Esophagus squamous epithelium (tissue), 5 donors: ENCODE results near the gene FAM83E. TPM values are rescaled to one million over a fixed set of nuclear protein-coding genes. Genes with fewer than 3 reads are reported as not detected.
A peak's percentile ranks its signal among the peaks of the same experiment; 100 is the strongest.
"Not testable (repeated sequence)": the region's sequence is repeated elsewhere in the genome, so short reads cannot be mapped to it uniquely, and the experiment has no call there.

Experiments
- DNase-seq: peaks from one replicate; lab custom pipeline; 2025; lab: John Stamatoyannopoulos, UW
- H3K27ac ChIP-seq, 4 donors: fragments of 200-600 bp; sonication (generic); one replicate each; pipeline ENCODE4 v1.5.1; 2016 to 2019; ENCODE audit warnings: mild to moderate bottlenecking in 1 of 4
- H3K27me3 ChIP-seq, 4 donors: fragments of 200-600 bp; sonication (generic); 1 replicate in 3 of 4; 2 replicates in 1 of 4; pipeline versions ENCODE4 v1.5.1 to v1.6.0; 2017 to 2021; ENCODE audit warnings: antibody characterized with exemption in 1 of 4
- H3K36me3 ChIP-seq, 3 donors: fragments of 200-600 bp; sonication (generic); one replicate each; pipeline ENCODE4 v1.5.1; 2016 to 2019
- H3K4me1 ChIP-seq, 3 donors: fragments of 200-600 bp; sonication (generic); one replicate each; pipeline ENCODE4 v1.5.1; 2017 to 2019
- H3K4me3 ChIP-seq, 4 donors: fragments of 200-600 bp; sonication (generic); 1 replicate in 3 of 4; 2 replicates in 1 of 4; pipeline ENCODE4 v1.5.1; 2016 to 2019; ENCODE audit warnings: mild to moderate bottlenecking in 2 of 4, moderate library complexity in 1 of 4
- H3K9me3 ChIP-seq, 3 donors: fragments of 200-600 bp; sonication (generic); one replicate each; pipeline ENCODE4 v1.5.1; 2016 to 2019
- CTCF ChIP-seq, 6 experiments: fragments of 450-650 bp in 4 of 6; fragments of 200-600 bp in 2 of 6; sonication (generic) in 2 of 6; IDR thresholded peaks; one replicate each; pipeline ENCODE4 v1.5.1; 2016 to 2019; ENCODE audit warnings: antibody characterized with exemption in 6 of 6, mild to moderate bottlenecking in 4 of 6, moderate library complexity in 4 of 6
- POLR2A ChIP-seq, 4 donors: fragments of 450-650 bp; IDR thresholded peaks; one replicate each; pipeline ENCODE4 v1.6.1; 2017; ENCODE audit warnings: antibody characterized with exemption in 4 of 4, mild to moderate bottlenecking in 4 of 4, moderate library complexity in 3 of 4
- WGBS, 2 donors: methylation state at CpG; one replicate each; pipeline ENCODE4 v1.1.5; 2018; 5-methylcytosine and 5-hydroxymethylcytosine counted together
- intact Hi-C: fragments of 100-400 bp; cut with DNase I; formaldehyde crosslinking; loops from one replicate; pipeline ENCODE4 v1.15.0; 2022
- total RNA-seq, 4 donors: library from RNA; depleted of rRNA; stranded (reverse); fragments of >200 nt; gene quantifications; one replicate each; pipeline ENCODE4 v1.1.0, GENCODE V29; 2016
- donor health status: DM: yes; HTN: yes; CAD: no.

The FAM83E gene
- total RNA-seq, 4 donors from 2014 or later, result 3.1 to 12.3 (median 8.6) TPM

DNA sequence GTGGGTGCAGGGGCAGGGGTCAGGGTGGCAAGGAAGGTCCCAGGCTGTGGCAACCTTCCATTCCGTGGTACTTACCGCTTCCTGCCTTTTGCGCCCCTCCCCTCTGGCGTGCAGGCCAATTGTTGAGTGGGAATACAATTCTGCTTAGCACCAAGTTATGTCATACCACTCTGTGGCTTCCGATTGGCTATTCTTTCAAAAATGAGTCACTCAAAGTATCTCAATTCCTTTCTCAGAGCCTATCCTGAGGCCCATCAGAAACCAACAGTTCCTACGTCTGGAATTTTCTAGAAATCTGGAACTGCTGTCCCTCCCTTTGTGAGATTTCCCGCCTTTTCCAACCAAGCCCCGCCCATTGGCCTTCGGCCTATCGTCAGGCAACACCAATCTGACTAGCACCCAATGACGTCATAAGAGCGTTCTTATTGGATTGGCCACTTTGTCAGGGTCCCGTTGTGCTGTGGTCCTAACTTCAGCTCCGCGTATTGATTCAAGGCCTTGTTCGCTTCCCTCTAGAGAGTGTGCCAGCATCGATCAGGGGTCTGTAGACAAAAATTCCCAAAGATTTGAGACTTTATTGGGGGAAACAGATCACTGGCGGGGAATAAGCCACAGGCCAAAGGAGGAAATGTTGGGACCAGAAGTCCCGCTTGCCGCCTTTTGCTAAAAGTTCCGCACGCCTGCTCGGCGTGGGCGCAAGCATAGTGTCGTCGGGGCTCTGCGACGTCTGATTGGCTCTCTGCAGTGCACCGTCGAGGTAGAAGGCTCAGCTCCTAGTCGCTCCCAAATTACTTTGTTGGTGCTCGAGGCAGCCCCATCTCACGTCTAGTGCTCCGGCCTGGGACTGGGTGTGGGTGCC, 46.2 kb upstream of the FAM83E start:
- Histone ChIP-seq H3K9me3 (no peaks in the 10 kb centered on the region), H3K4me3 (peak overlapping the region in 1 of 4 donors; percentile 40), H3K27me3 (no peaks in the 10 kb centered on the region), H3K36me3 (no peaks in the 10 kb centered on the region), H3K27ac (peak overlapping the region in 3 of 4 donors; percentile 42 to 70 (median 56)), H3K4me1 (peaks cover 0 to 14% (median 11%) of the 10 kb centered on the region in 3 donors)
- DNase-seq, result no peak
- no peak for TF ChIP-seq POLR2A (IDR thresholded peaks at IDR 0.05)
- TF ChIP-seq CTCF (IDR thresholded peaks at IDR 0.05), result no peak
- intact Hi-C loops, result no loop called here
- 41 to 54% methylated on average over 22 to 25 of the region's 35 CpGs for WGBS, 2 donors

DNA sequence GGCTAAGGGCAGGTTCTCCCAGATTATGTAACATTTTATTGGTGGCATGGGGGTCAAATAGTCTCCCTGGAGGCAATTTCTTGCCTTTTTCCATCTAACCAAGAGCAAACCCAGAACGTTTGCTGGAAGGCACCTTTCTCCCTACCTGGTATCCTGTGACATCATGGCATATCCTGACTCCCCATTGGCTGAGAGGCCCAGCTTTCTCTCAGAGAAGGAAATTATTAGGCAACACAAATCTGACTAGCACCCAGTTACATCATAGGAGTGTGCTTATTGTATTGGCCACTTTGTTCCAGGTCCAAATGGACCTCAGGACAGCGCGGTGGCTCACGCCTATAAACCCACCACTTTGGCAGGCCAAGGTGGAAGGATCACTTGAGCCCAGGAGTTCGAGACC, 44.9 kb upstream of the FAM83E start:
- H3K27me3 ChIP-seq, result no peaks in the 10 kb centered on the region
- H3K36me3 ChIP-seq, result no peaks in the 10 kb centered on the region
- H3K4me3 ChIP-seq, result no peak overlapping the region
- intact Hi-C loops, result loop anchor here (10.0 kb wide), 1 partner anchor 115 kb away; no protein-coding TSS in a partner anchor
- H3K4me1 ChIP-seq, result peaks cover 0 to 14% (median 11%) of the 10 kb centered on the region in 3 donors
- no peak for DNase-seq
- TF ChIP-seq CTCF (IDR thresholded peaks at IDR 0.05), result no peak
- no peak for TF ChIP-seq POLR2A (IDR thresholded peaks at IDR 0.05)
- WGBS, 2 donors, result 74% methylated on average over 4 to 5 of the region's 5 CpGs
- H3K9me3 ChIP-seq, result no peaks in the 10 kb centered on the region
- H3K27ac ChIP-seq, result no peak overlapping the region

DNA sequence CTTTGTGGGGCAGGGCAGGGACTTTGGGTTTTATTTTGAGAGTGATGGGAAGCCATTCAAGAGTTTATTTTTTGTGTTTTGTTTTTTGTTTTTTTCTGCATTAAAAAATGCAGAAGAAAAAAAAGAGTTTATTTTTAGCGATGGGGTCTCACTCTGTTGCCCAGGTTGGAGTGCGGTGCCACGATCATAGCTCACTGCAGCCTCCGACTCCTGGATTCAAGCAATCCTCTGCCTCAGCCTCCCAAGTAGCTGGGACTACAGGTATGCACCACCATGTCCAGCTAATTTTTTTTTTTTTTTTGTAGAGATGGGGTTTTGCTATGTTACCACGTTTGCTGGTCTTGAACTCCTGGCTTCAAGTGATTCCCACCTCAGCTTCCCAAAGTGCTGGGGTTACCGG, 43.6 kb upstream of the FAM83E start:
- WGBS, 2 donors, result 88 to 90% methylated on average over 6 of the region's 6 CpGs
- intact Hi-C loops, result loop anchor here (10.0 kb wide), 1 partner anchor 116 kb away; no protein-coding TSS in a partner anchor
- Histone ChIP-seq H3K27ac (no peak overlapping the region), H3K36me3 (no peaks in the 10 kb centered on the region), H3K27me3 (no peaks in the 10 kb centered on the region), H3K4me1 (peaks cover 0 to 14% (median 11%) of the 10 kb centered on the region in 3 donors), H3K4me3 (no peak overlapping the region), H3K9me3 (no peaks in the 10 kb centered on the region)
- no peak for TF ChIP-seq POLR2A (IDR thresholded peaks at IDR 0.05)
- no peak for DNase-seq

- not testable (repeated sequence) for DNase-seq, H3K9me3 ChIP-seq, H3K36me3 ChIP-seq, H3K27me3 ChIP-seq, H3K4me3 ChIP-seq, H3K27ac ChIP-seq
- peaks cover 0 to 14% (median 11%) of the 10 kb centered on the region in 3 donors for H3K4me1 ChIP-seq
- intact Hi-C loops, result loop anchor here (10.0 kb wide), 1 partner anchor 117 kb away; no protein-coding TSS in a partner anchor
- 90% methylated on average over 2 to 4 of the region's 5 CpGs for WGBS, 2 donors
Measured at GRCh38 chr19:48657828-48658227, 43.0 kb upstream of the FAM83E start.

GRCh38 chr19:48656840-48657474, 42.1 kb upstream of the FAM83E start:
- Histone ChIP-seq H3K27ac (no peak overlapping the region), H3K4me1 (peaks cover 0 to 14% (median 11%) of the 10 kb centered on the region in 3 donors), H3K4me3 (no peak overlapping the region), H3K27me3 (no peaks in the 10 kb centered on the region), H3K9me3 (no peaks in the 10 kb centered on the region), H3K36me3 (no peaks in the 10 kb centered on the region)
- intact Hi-C loops, result loop anchor here (10.0 kb wide), 1 partner anchor 118 kb away; no protein-coding TSS in a partner anchor
- TF ChIP-seq POLR2A (IDR thresholded peaks at IDR 0.05) (no peak), CTCF (IDR thresholded peaks at IDR 0.05) (no peak)
- WGBS, 2 donors, result 51 to 55% methylated on average over 16 of the region's 16 CpGs
- DNase-seq, result no peak
